GM12891 (cell line): ENCODE data around the gene ANKHD1.
"Not testable (repeated sequence)": the region's sequence is repeated elsewhere in the genome, so short reads cannot be mapped to it uniquely, and the experiment has no call there.

Source experiments
- DNase-seq: peaks from one replicate; pipeline ENCODE4 v3.0.0; 2011; ENCODE audit warnings: low spot score; ENCODE audit not compliant: insufficient read length
- FAIRE-seq: peaks from 2 replicates; lab custom pipeline; 2011; peaks lifted over from hg19 to GRCh38; lab: Jason Lieb, UNC
- PAX5 ChIP-seq: IDR thresholded peaks from 2 replicates; pipeline ENCODE4 v1.6.1; 2011; ENCODE audit warnings: low read length, moderate library complexity, mild to moderate bottlenecking; ENCODE audit not compliant: insufficient read depth, severe bottlenecking
- POLR2A ChIP-seq: IDR thresholded peaks from 2 replicates; pipeline ENCODE4 v1.6.1; 2011; ENCODE audit warnings: low read depth, low read length, control low read depth
- POLR2AphosphoS5 ChIP-seq: IDR thresholded peaks from 2 replicates; pipeline ENCODE4 v1.6.1; 2011; ENCODE audit warnings: low read depth, low read length, control low read depth
- POU2F2 ChIP-seq: IDR thresholded peaks from 2 replicates; pipeline ENCODE4 v1.6.1; 2011; ENCODE audit warnings: low read depth, mild to moderate bottlenecking, control low read depth, low read length, moderate library complexity
- SPI1 ChIP-seq: IDR thresholded peaks from 2 replicates; pipeline ENCODE4 v1.6.1; 2011; ENCODE audit warnings: low read depth, low read length, control low read depth
- TAF1 ChIP-seq: IDR thresholded peaks from 2 replicates; pipeline ENCODE4 v1.6.1; 2011; ENCODE audit warnings: low read depth, low read length, control low read depth

ANKHD1 gene

GRCh38 chr5:140420665-140421361 lies 19.2 kb downstream of the ANKHD1 start:
- FAIRE-seq, result no peak
- TF ChIP-seq POLR2A (no peak), POLR2AphosphoS5 (no peak), PAX5 (no peak), TAF1 (no peak), POU2F2 (no peak), SPI1 (no peak)

GRCh38 chr5:140421375-140421774 lies 19.7 kb downstream of the ANKHD1 start:
- not testable (repeated sequence) for FAIRE-seq, DNase-seq

More at GRCh38 chr5:140420665-140421361, 19.2 kb downstream of the ANKHD1 start:
- DNase-seq, result no peak

- DNase-seq, result no peak
- TF ChIP-seq PAX5 (no peak), POU2F2 (no peak), POLR2A (no peak), TAF1 (no peak), POLR2AphosphoS5 (no peak), SPI1 (no peak)
- FAIRE-seq, result no peak
Measured at GRCh38 chr5:140423609-140424008, 22.0 kb downstream of the ANKHD1 start.

GRCh38 chr5:140424135-140424534 lies 22.5 kb downstream of the ANKHD1 start:
- FAIRE-seq (no peak), DNase-seq (no peak)
- TF ChIP-seq POLR2A (no peak), SPI1 (no peak), TAF1 (no peak), POLR2AphosphoS5 (no peak), PAX5 (no peak), POU2F2 (no peak)

GRCh38 chr5:140427726-140428125 lies 26.1 kb downstream of the ANKHD1 start:
- FAIRE-seq, DNase-seq: not testable (repeated sequence)

GRCh38 chr5:140429724-140430123 lies 28.1 kb downstream of the ANKHD1 start:
- FAIRE-seq (no peak), DNase-seq (no peak)
- no peak for TF ChIP-seq TAF1
- TF ChIP-seq SPI1, result no peak
- TF ChIP-seq POLR2A, result no peak
- no peak for TF ChIP-seq POLR2AphosphoS5
- no peak for TF ChIP-seq PAX5
- TF ChIP-seq POU2F2, result no peak

- no peak for FAIRE-seq
- DNase-seq, result no peak
- TF ChIP-seq POLR2AphosphoS5 (no peak), TAF1 (no peak), POU2F2 (no peak), POLR2A (no peak), PAX5 (no peak), SPI1 (no peak)
Measured at GRCh38 chr5:140432212-140432611, 30.6 kb downstream of the ANKHD1 start.

- TF ChIP-seq TAF1, result no peak
- no peak for TF ChIP-seq SPI1
- TF ChIP-seq POU2F2, result no peak
- TF ChIP-seq POLR2AphosphoS5, result no peak
- TF ChIP-seq PAX5, result no peak
- no peak for TF ChIP-seq POLR2A
- DNase-seq, result no peak
- FAIRE-seq, result no peak
Measured at GRCh38 chr5:140432916-140433315, 31.3 kb downstream of the ANKHD1 start.

- FAIRE-seq, DNase-seq: not testable (repeated sequence)
Measured at GRCh38 chr5:140457368-140457767, 55.7 kb downstream of the ANKHD1 start.

GRCh38 chr5:140466981-140467742 lies 65.5 kb downstream of the ANKHD1 start:
- TF ChIP-seq TAF1, result no peak
- TF ChIP-seq POU2F2, result no peak
- TF ChIP-seq POLR2AphosphoS5, result no peak
- no peak for TF ChIP-seq POLR2A
- no peak for TF ChIP-seq PAX5
- no peak for TF ChIP-seq SPI1
- DNase-seq (no peak), FAIRE-seq (no peak)
